Pulmonary artery endothelial cell (primary cell): ENCODE measurements around the gene CRAT. TPM values are rescaled to one million over a fixed set of nuclear protein-coding genes. Genes with fewer than 3 reads are reported as not detected.

Source experiments
- DNase-seq: peaks from one replicate; pipeline ENCODE4 v3.0.0-alpha.2; 2011; ENCODE audit warnings: low read depth, low spot score
- total RNA-seq: library from RNA; depleted of rRNA; stranded (reverse); fragments of >200 nt; gene quantifications from 2 replicates; pipeline ENCODE4 v1.2.3, GENCODE V29; 2014

CRAT gene
- total RNA-seq, 1 donor from 2014 or later = 37.9 TPM

DNA sequence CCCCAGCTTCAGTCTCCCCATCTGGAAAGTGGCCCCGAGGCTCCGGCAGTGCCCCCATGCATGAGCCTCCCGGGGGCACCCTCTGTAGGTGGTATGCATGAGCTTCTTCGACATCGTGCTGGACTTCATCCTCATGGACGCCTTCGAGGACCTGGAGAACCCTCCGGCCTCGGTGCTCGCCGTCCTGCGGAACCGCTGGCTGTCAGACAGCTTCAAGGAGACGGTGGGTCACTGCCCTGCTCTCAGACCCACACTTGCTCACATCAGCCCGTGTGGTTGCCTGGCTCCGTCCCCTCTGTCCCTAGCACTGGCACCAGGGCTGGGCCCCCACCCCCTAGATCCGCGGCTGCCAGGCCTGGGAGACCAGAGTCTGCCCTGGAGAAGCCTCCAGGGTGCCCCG is 42.5 kb downstream of the CRAT start:
- no peak for DNase-seq

DNA sequence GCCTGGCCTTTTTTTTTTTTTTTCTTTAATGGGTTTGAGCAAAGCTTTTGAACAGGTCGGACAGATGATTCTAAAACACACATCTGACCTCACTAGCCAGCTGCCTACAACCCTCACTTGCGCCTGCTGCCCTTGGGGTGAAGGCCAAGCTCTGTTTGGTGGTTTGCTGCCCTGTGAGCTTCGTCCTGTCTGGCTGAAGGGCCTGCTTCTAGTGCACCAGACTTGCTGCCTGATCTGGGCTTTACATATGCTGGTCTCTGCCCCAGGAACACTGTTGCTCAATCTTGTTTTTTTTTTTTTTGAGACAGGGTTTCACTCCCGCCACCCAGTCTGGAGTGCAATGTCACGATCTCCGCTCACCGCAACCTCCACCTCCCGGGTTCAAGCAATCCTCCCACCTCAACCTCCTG is 46.1 kb downstream of the CRAT start:
- DNase-seq = no peak

DNA sequence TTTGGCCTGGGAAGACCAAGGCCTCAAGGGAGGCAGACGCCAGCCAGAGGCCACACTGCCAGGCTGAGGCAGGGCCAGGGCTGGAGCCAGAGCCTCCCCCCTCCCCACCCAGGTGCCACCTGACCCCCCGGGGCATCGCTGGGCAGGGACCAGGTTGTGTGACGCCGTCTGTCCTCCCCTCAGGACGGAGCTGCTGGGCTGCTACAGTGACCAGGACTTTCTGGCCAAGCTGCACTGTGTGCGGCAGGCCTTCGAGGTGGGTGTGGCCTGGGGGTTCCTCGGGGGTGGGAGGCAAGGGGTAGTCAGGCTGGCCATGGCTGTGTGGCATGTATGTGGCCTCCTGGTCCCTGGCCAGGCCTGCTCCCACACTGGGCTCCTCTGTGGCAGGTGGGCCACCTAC is 47.5 kb downstream of the CRAT start:
- no peak for DNase-seq

DNA sequence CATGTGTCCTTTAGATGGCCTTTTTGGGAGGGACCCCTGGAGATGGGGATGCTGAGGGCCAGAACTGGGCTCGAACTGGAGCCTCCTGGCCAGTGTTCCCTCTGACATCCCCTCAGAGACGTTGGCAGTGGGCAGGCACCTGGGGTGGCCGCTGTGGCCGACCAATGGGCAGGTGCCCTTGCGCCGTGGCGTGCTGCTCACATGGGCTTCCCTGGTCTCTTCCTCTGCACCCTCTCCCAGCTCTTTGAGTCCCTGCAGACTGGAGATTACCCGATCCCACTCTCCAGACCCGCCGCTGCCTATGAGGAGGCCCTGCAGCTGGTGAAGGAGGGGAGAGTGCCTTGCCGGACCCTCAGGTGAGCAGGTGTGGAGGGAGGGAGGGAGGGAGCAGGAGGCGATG is 49.6 kb downstream of the CRAT start:
- no peak for DNase-seq

DNA sequence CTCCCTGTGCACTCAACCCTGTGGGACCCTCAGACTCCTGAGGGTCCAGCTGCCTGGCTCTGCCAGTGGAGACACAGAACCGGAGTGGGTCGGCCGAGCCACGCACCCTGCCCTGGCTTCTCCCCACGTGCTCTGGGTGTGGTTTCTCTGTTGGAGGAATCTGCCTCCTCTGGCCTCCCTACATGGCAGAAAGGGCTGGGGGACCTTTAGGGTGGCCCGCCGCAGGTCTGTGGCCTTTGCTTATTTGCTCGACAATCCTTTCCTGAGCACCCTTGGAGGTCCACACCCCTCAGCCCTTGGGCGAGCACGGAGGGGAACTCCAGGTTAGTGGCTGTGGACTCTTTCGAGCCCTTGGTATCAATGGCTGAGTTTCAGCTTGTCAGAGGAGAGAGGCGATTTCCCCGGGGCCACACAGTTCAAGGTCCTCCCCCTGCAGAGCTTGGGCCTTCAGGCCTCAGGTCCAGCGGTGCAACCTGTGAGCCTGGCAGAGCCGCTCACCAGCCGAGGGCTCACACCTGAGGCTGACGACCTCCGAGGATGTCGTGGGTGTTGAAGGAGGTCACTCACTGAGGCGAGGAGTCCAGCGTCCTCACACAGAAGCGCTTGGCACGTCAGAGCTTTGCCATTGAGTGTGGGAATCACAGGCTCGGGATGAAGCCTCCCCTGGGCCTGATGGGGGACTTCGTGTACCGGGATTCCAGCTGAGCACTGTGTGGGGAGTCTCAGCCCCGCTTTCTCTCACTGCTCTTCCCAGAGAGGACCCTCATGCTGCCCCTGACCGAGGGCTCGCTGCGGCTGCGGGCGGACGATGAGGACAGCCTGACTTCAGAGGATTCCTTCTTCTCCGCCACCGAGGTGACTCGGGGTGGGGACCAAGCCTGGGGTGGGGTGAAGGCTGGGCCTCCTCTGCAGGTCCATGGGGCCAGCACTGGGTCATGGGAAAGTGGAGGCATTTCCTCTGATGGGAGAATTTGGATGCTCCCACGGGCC is 50.5 kb downstream of the CRAT start:
- no peak for DNase-seq

DNA sequence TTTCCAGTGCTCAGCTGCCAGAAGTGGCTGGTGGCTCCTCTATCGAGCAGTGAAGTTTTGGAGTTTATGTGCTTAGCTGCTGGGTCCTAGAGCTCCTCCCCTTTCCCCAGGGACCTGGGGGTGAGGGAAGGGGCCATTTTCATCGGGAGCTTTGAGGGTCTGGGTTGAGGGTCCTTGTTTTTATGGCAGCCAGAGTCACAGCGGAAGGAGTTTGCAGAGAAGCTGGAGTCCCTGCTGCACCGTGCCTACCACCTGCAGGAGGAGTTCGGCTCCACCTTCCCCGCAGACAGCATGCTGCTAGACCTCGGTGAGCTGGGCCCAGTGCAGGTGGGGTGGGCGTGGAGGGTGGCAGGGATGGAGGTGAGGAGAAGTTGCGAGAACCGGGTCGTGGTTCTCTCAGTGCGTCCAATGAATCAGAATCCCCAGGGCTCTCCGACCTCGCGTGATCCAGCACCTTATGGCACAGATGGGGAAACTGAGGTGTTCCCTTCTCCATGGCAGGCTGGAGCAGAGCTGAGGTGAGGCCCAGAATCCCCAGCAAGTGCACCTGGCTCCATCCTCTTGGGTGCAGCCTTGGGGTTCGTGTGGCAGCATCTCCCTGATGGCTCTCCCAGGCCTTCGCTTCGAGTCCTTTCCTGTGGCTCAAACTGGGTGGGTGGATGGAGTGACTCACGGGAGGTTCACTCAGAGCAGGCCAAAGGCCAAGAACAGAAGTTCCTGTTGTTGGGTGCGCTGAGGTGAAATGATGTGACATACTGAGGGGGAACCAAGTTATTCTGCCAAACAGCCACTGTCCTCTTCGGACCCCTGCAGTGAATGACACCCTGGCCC is 51.4 kb downstream of the CRAT start:
- no peak for DNase-seq

DNA sequence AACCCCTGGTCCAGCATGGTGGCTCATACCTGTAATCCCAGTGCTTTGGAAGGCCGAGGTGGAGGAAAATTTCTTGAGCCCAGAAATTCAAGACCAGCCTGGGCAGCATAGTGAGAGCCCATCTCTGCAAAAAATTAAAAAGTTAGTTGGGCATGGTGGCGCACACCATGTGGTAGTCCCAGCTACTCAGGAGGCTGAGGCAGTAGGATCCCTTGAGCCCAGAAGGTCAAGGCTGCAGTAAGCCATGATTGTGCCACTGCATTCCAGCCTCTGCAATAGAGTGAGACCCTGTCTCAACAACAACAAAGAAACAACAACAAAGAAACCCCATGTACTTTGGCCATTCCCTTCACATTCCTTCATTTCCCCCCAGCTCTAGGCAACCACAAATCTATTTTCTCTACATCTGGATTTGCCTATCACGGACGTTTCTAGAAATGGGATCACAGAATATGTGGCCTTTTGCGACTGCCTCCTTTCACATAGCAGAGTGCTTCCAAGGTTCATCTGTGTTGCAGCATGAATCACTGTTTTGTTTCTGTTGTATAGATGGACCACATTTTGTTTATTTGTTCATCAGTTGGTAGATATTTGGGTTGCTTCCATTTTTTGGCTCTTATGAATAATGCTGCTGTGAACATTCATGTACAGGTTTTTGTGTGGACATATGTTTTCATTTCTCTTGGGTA is 56.3 kb downstream of the CRAT start:
- DNase-seq = no peak

DNA sequence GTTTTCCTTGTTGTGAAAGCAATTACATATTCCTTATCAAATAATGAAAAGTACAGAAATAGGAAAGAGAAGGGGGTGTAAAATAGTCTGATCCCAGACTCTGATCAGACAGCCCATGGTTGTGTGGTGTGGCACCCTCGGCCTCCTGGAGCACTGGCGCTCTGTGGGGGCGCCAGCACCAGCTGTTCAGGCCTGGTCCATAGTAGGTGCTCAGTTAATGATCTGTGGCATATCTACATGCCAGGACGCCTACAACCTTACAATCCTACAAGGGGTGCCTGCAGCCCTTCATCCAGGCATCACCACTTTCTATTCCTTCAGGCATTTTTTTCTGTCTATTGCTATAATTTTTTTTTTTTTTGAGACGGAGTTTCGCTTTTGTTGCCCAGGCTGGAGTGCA is 57.6 kb downstream of the CRAT start:
- no peak for DNase-seq

DNA sequence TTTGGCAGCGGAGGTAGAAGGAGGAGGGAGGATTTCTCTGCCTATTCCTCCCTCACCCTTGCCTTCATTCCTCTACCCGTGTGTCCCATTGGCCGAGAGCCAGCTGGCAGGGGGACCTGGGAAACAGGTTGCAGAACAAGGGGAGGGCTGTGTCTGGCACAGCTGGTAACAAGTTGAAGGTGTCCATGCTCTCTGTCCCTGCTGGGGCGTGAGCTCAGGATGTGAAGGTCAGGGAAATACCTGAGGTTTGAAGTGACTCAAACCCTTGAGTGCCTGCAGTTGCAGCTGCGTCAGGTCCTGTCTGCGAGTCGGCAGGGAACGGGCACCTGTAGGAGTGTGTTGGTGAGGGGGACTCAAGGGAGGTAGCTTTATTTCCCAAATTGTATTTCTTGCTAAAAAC is 58.0 kb downstream of the CRAT start:
- DNase-seq = no peak

Other genes with a start within 250 kb of the CRAT start
- 11.0 and 12.4 TPM in 2 replicates for gene KYAT1, start 228.8 kb downstream of the CRAT start, total RNA-seq
- 104 and 129 TPM in 2 replicates for gene LRRC8A, start 228.7 kb downstream of the CRAT start, total RNA-seq
- gene PHYHD1, start 189.8 kb downstream of the CRAT start, total RNA-seq = 0.20 and 0.81 TPM in 2 replicates
- 27.8 and 30.6 TPM in 2 replicates for gene DOLK, start 163.2 kb downstream of the CRAT start, total RNA-seq
- 54.3 and 79.3 TPM in 2 replicates for gene NUP188, start 163.1 kb downstream of the CRAT start, total RNA-seq
- 36.0 and 36.9 TPM in 2 replicates for gene SH3GLB2, start 82.5 kb downstream of the CRAT start, total RNA-seq
- gene MIGA2, start 74.2 kb downstream of the CRAT start, total RNA-seq = 23.4 and 37.2 TPM in 2 replicates
- gene DOLPP1, start 29.7 kb downstream of the CRAT start, total RNA-seq = 10.4 and 18.4 TPM in 2 replicates
- gene PTPA, start 622 bp upstream of the CRAT start, total RNA-seq = 96.2 and 109 TPM in 2 replicates
- 13.4 and 18.8 TPM in 2 replicates for gene IER5L, start 67.5 kb upstream of the CRAT start, total RNA-seq